ENCODE data around the gene LHFPL5.

The LHFPL5 gene

GRCh38 chr6:35857853-35858252, 52.7 kb downstream of the LHFPL5 start:
- DNase-seq, result no peak

GRCh38 chr6:35859367-35859766, 54.2 kb downstream of the LHFPL5 start:
- DNase-seq, result no peak
